GM18873 (cell line): ENCODE data around the gene MAPK6.
"Not testable (repeated sequence)": the region's sequence is repeated elsewhere in the genome, so short reads cannot be mapped to it uniquely, and the experiment has no call there.

Experiments used
- ATAC-seq: cut with Tn5 transposase; IDR thresholded peaks from one replicate; pipeline ENCODE4 v1.9.1; 2021; ENCODE audit warnings: mild to moderate bottlenecking, moderate library complexity, moderate number of reproducible peaks; ENCODE audit not compliant: unreplicated experiment, low FRiP score

MAPK6 gene

DNA sequence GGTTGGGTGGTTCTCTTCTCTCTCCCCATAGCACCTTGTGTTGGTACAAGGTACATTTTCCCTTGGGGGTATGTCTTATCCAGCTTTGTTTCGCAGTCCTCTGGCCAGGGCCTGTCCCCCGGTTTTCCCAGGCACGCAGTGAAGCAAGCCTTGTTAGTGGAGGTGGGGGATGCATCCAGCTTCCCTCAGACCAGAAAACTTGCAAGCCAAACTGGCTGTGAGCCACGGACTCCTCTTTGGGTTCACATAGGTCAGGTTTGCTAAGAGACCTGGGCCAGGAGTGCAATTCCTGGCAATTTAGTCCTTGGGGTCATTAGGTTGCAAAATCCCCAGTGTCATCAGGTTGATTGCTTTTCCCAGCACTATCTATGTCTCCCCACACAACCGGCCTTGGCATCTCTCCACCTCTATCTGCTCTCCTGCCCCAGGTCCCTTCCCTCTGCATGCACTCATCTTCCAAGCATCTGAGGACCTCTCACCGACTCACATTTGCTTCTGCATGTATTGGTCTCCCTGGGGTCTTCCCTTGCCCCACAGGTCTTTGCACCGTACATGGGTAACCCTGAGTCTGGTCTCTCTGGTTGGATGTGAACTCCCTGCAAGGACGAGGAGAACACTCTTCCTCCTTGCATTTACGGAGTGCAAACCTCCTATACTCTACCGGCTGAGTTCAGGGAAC is 59.3 kb downstream of the MAPK6 start:
- no peak for ATAC-seq

DNA sequence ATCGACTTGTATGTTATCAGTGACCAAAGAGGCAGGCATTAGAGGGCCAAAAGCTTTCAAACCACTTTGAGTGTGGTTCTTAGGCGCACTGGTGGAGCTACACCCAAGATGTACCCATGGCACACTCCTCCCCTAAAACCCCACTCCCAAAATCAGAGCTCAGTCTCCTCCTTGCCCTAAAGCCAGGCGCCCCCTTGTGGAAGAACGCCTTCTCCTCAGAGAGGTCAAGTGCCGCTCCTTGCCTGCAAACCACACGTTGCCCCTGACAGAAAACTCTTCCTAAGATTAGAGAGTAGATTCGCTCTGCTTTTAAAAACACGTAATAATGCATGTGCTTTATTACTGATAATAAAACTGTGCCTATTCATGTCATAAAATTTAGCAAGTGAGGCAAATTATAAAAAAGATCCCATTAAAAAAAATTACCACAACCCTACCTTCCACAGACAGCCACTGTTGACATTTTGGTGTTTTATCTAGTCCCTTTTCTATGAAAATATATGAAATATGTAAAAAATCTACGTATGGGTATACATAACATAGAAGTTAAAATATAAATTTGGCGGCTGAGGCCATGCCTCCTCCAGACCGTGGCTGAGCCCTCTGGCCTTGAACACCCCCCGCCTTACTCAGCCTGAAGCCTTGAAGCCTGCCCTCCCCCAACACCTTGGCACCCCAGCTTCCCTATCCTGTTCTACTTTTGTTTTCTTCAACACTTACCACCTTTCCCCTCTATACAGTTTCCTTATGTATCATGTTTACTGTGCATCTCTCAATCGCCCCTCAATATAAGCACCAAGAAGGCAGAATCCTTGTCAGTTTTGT is 60.1 kb downstream of the MAPK6 start:
- ATAC-seq, result no peak

DNA sequence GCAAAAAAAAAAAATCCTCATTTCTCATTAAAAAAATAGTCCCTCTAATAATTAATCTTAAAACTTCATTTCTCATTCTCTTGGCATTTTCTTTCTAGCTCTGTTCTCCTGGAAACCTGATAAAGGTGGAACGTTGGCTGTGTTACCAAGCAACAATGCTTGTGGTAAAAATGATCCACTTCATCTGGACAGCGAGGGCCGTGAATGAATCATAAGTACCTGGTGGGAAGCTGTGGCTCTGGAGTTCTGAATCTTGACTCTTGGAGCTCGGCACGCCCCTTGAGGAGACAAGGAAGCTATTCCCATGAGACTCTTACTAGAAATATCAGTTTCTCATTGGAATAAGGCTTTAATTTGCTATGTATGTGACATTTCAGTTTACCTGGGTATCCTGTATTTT is 61.0 kb downstream of the MAPK6 start:
- no peak for ATAC-seq

DNA sequence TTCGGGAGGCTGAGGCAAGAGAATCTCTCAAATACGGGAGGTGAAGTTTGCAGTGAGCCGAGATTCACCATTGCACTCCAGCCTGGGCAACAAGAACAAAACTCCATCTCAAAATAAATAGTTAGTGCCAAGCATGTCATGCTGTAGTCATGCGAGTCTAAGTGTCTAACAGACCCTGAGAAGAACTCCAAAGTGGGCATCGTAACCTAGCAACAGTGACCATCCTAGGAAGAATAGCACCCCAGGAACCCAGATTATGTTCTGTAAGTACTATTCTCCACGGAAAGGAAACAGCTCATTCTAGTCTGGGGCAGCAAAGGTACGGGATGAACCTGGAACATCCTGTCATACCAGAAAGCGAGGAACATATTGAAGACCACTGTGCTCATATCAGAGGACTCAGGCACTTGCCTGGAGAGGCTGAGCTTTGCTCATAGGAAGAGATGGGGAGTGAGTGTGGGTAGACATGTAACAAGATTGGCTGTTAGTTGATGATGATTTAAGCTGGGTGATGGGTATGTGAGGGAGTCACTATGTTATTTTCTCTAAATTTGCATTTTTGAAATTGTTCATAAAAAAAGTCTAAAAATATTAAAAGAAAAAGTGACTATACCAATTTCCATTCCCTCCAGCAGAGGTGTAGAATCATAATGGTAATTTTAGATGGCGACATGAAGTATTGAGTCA is 61.8 kb downstream of the MAPK6 start:
- no peak for ATAC-seq

DNA sequence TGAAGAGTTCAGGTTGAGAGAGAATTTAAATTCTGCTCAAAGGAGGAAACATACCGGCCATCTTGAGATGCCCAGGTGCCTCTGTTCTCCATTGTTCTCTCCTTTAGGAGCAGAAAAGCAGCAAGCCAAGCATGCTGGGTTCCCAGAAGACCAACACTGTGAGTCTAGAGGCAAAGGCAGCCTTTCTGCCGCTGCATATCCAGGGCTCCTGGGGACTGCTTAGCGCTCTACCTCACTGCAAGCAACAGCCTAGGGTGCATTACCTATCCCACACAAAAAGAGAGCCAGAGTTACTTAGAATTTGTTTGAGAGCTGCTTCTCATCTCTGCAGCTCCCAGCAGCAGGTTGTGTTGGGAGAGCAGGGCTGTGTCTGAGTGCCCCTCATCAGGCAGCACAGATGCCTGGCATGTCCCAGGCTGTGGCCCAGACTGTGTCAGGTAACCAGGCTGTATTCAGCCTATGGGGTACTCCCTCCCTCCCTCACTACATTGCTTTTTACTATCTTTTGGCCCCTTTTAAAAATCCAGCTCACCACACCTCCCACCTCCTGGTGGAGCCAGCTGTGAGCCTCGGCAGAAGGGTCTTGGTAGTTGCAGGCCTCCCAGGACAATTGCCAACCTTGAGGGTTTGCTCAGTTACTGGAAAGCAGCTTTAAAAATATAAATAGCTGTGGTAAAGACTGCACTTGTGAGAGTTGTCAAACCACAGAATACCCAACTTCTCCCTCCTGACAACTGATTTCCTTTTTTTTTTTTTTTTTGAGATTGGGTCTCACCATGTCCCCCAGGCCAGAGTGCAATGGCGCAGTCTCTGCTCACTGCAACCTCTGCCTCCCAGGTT is 63.4 kb downstream of the MAPK6 start:
- peak; percentile 64 for ATAC-seq

DNA sequence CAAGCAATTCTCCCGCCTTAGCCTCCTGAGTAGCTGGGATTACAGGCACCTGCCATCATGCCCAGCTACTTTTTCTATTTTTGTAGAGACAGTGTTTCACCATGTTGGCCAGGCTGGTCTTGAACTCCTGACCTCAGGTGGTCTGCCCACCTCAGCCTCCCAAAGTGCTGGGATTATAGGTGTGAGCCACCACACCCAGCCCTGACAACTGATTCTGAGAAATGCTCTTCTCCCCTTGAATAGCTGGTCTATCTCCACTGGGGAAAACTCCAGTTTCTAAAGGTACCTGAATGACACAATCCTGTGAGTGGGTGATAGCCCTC is 64.0 kb downstream of the MAPK6 start:
- ATAC-seq, result not testable (repeated sequence)

DNA sequence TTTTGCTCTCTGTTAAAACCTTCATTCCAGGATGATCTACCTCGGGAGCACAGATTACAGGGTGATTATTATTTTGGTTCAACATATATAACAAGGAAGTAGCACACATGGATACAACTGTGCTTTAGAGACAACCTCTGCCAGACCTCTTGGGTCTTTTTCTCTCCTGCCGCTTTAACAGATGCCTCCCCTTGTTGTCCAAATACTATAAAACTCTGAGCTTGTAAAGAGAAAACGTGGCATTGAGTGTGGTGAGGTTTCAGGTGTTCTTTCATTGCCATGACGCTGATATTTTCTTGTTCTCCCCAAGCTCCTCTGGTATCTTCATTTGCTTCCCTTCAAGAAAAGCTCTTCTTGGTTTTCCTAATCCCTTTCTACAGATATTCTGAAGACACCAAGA is 64.6 kb downstream of the MAPK6 start:
- no peak for ATAC-seq

DNA sequence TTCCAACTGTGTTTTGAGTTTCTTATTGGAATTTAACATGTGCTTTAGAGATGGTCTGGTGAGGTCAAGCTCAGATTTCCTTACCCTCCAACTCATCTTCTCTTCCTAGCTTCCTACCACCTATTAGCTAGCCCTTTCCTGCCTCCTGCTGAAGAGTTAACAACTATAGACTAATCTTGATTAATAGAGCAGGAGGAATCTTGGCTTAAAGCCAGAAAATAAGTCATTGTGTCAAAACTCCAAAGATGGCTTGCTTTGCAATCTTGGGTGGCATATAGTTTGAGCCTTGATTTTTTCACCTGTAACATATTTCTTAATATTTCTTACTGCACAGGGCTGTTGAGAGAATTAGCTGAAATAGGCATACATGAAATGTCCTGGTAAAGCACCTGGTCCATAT is 66.3 kb downstream of the MAPK6 start:
- ATAC-seq, result no peak

DNA sequence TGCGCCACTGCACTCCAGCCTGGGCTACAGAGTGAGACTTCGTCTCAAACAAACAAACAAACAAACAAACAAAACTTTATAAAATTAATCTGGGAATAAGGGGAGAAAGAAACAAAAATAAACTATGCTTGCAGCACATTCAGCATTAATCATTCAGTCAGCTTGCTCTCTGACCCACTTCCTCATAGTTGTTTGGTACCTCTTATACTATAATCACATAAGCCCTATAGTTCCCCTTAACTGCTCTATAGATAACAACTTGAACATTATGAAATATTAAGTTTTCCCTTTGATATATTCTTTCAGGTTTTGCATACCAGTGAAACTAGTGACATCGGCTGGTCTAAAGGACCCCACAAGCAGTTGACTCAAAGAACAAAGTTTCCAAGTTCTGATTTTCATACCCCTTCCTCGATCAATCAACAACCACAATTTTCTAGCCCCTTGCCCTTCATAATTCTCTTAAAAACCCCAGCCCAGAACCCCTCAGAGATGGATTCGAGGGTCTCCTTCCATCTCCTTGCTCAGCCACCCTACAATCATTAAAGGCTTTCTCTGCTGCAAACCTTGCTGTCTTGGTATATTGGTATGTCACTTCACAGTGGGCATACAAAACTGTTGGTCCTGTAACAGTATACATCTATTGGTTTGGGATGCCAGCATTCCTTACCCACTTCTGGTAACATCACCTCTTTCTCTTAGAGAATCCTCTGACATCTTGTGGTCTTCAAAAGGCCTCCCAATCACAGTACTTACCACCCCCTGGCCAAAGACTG is 67.2 kb downstream of the MAPK6 start:
- ATAC-seq, result no peak

DNA sequence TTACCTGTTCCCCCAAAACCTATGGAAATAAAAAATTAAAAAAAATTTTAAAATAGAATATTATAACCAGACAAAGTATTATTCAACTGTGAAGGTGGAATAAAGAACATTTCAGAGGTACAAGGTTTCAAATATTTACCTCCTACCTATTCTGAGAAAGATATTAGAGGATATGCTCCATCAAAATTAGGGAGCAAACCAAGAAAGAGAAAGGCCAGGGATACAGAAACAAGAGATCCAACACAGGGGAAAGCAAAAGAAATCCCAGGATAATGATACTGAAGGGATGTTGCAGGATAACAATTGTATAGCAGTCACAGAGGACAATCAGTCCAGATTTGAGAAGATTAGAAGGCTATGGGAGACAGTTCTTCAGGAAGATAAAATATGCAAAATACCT is 71.2 kb downstream of the MAPK6 start:
- ATAC-seq, result no peak

DNA sequence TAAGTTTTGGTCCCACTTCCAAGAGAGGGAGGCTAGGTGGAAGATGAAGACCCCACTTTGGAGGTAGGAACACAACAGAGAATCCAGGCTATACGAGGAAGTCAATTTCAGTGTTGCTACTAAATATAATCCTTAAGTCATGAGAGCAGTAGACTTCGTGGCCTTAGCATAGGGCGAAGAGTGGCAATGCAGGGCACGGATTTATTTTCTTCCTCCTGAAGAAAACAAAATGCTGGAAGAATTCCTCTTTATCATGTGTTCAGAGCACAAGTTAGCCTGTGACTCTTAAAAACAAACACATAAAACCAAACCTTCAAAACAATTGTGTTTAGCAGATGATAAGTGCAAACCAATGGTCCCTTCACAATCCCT is 74.1 kb downstream of the MAPK6 start:
- no peak for ATAC-seq

DNA sequence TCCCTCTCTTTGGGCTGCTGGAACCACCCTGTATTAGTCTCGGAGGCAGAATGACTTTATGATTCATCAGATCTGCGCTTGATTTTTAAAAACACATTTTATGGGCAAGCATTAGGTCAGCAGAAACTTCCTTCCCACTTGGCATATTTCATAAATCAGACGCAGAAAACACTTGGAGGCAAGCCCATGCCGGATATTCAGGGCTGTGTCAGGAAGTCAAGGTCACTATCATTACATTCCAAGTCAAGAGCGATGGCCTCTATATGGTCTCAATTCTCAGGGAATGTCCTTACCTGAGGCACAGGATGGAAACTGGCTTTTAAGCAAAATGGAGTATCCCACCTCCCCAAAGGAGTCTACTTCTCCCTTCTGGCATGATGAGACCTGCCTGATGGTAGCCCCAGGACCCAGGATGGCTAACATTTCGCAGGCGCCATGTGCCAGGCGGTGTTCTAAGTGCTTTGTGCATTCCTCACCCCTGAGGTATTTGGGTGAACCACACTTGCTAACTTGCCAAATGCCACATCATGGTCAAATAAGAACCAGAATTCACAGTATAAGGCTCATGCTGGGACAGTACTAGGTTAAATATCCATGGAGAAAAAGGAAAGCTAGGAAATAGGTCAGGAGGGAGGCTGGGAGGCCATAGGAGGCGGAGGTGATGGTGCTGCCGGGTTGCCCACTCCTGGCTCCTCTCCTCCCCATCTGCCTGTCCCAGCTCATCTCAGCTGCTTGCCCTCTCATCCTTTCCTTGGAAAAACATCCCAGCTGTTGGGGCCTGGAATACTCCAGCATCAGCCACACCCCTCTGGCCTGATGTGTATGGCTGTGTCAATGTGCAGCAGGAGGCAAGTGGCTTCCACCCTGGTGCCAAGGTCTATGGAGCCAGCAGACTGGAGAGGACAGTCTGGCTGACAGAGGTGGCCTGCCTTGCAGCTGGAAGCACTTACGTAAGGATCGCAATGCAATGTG is 74.8 kb downstream of the MAPK6 start:
- ATAC-seq, result no peak

DNA sequence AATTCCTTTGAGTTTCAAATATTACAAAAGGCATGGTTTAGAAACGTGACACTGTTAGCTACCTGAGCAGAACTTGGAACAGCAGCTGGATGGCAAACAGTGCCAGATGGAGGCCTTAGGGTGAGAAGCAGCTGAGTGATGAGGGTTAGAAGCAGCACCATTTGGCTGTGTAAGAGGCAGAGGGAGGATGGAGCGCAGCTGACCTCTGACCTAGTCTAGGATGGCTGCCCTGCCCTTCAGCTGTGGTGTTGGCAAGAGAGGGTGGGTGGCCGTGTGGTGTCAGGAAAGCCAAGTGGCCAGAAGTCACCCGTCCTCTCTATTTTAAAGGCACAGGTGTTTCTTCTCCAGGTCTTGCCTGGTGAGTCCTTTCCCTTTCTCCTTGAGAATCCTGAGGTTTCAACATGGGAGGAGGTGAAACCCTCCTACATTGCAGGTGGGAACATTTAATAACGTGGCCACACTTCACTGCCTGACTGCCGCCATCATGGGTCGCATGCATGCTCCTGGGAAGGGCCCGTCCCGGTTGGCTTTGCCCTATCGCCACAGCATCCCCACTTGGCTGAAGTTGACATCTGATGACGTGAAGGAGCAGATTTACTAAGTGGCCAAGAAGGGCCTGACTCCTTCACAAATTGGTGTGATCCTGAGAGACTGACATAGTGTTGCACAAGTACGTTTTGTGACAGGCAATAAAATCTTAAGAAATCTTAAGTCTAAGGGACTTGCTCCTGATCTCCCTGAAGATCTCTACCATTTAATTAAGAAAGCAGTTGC is 76.0 kb downstream of the MAPK6 start:
- no peak for ATAC-seq

DNA sequence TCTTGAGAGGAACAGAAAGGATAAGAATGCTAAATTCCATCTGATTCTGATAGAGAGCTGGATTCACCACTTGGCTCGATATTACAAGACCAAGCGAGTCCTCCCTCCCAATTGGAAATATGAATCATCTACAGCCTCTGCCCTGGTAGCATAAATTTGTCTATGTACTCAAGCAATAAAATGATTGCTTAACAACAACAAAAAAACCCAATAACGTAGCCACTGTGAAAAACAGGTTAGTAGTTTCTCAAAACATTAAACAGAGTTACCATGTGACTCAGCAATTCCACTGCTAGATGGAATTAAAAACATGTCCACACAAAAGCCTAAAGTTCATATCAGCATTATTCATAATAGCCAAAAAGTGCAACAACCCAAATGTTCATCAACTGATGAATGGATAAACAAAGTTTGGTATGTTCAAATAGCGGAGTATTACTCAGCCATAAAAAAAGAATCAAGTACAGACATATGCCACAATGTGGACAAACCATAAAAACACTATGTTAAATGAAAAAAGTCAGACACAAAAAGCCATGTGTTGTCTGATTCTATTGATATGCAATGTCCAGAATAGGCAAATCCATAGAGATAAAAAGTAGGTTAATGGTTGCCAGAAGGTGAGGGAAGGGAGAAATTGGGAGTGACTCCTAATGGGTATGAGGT is 76.7 kb downstream of the MAPK6 start:
- no peak for ATAC-seq

DNA sequence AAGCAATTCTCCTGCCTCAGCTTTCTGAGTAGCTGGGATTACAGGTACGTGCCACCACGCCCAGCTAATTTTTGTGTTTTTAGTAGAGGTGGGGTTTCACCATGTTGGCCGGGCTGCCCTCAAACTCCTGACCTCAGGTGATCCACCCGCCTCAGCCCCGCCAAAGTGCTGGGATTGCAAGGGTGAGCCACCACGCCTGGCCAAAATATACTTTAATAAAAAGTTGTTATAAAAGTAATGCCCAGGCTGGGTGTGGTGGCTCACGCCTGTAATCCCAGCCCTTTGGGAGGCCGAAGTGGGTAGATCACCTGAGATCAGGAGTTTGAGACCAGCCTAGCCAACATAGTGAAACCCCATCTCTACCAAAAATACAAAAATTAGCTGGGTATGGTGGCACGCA is 77.5 kb downstream of the MAPK6 start:
- not testable (repeated sequence) for ATAC-seq

DNA sequence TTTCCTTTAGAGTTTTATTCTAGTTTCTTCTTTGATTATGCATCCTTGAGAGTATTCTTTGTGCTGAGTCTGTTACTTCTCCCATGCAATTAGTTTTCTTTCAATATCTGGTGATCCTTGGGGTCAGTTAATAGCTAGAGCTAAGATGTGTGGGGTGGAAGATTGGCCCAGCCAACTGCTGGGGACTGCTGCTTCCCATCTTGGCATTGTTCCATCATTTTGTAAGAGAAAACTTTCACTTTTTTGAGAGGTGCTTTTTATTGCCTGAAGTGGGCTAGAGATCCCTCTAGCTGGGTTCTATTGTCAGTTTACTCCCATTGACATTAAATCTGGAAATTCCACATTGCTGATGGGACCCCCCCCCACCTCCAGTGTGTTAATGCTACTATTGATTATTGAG is 78.2 kb downstream of the MAPK6 start:
- no peak for ATAC-seq

DNA sequence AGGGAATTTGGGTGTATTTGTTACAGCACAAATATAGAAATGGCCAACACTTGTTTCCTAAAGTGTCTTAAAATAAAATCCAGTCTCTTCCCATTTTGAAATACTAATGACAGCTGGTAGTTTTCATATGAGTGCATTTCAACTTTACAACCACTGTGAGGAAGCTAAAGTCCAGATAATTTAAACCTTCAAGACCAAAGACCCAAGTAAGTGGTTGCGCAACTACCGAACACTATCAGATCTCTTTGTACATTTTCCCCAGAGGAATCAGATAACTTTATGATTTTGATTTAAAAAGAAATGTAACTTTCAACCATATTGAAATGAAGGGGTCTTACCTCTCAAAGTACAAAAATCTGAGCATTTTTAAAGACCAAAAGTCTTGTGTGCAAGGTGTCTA is 79.3 kb downstream of the MAPK6 start:
- no peak for ATAC-seq
